Smooth muscle cell (in vitro differentiated cells): Measurements from ENCODE around the gene DENND11. TPM values are rescaled to one million over a fixed set of nuclear protein-coding genes. Genes with fewer than 3 reads are reported as not detected.

Experiments
- DNase-seq: peaks from one replicate; lab custom pipeline; 2025; ENCODE audit not compliant: unreplicated experiment; lab: John Stamatoyannopoulos, UW
- H2AFZ ChIP-seq: fragments of 200-600 bp; sonication (generic); 2 replicates; pipeline ENCODE4 v1.6.0; 2016; ENCODE audit warnings: antibody characterized with exemption, low read depth, mild to moderate bottlenecking
- H3F3A ChIP-seq: fragments of 200-600 bp; sonication (generic); 2 replicates; pipeline ENCODE4 v1.6.0; 2017; ENCODE audit warnings: antibody characterized with exemption, low read depth
- H3K27ac ChIP-seq: fragments of 200-600 bp; sonication (generic); 2 replicates; pipeline ENCODE4 v1.5.1; 2016; ENCODE audit warnings: low read depth, mild to moderate bottlenecking
- H3K27me3 ChIP-seq: fragments of 200-600 bp; sonication (generic); 2 replicates; pipeline ENCODE4 v1.6.1; 2016; ENCODE audit warnings: low read depth, mild to moderate bottlenecking
- H3K36me3 ChIP-seq: fragments of 200-600 bp; sonication (generic); 2 replicates; pipeline ENCODE4 v1.5.1; 2016; ENCODE audit warnings: low read depth
- H3K4me1 ChIP-seq: fragments of 200-600 bp; sonication (generic); 2 replicates; pipeline ENCODE4 v1.5.1; 2016; ENCODE audit warnings: low read depth
- H3K4me2 ChIP-seq: fragments of 200-600 bp; sonication (generic); 2 replicates; pipeline ENCODE4 v1.6.0; 2016; ENCODE audit warnings: mild to moderate bottlenecking
- H3K4me3 ChIP-seq: fragments of 200-600 bp; sonication (generic); 2 replicates; pipeline ENCODE4 v1.5.1; 2016; ENCODE audit warnings: mild to moderate bottlenecking
- H3K79me2 ChIP-seq: fragments of 200-600 bp; sonication (generic); 2 replicates; pipeline ENCODE4 v1.6.0; 2016; ENCODE audit warnings: low read depth, mild to moderate bottlenecking
- H3K9ac ChIP-seq: fragments of 200-600 bp; sonication (generic); 2 replicates; pipeline ENCODE4 v1.6.0; 2016; ENCODE audit warnings: low read depth
- H3K9me3 ChIP-seq: fragments of 200-600 bp; sonication (generic); replicated peaks from 2 replicates; pipeline ENCODE4 v1.5.1; 2016; ENCODE audit warnings: low read depth
- H4K20me1 ChIP-seq: fragments of 200-600 bp; sonication (generic); 2 replicates; pipeline ENCODE4 v1.6.0; 2016; ENCODE audit warnings: low read depth
- WGBS: methylation state at CpG from one replicate; pipeline ENCODE4 v1.1.7; 2016; ENCODE audit warnings: low lambda C conversion rate; 5-methylcytosine and 5-hydroxymethylcytosine counted together
- polyA plus RNA-seq: library from polyadenylated mRNA; unstranded; fragments of >200 nt; fragmentation: Nextera tagmentation; extraction: Ambion mirVana; gene quantifications from 2 replicates; pipeline ENCODE4 v1.2.1, GENCODE V29; 2016
- total RNA-seq: library from RNA; depleted of rRNA; stranded (reverse); fragments of >200 nt; gene quantifications from 2 replicates; pipeline ENCODE4 v1.2.3, GENCODE V29; 2014
- TF ChIP-seq, protein P1 (sequence below): fragments of 200-600 bp; sonication (generic); IDR thresholded peaks from 2 replicates; pipeline ENCODE4 v1.5.1; 2017; ENCODE audit warnings: borderline replicate concordance, mild to moderate bottlenecking, antibody characterized with exemption; ENCODE audit not compliant: insufficient read depth, poor library complexity, severe bottlenecking

Gene DENND11
- total and polyA plus RNA-seq, 2 experiments from 2014 or later = 3.2 to 9.3 TPM

DNA sequence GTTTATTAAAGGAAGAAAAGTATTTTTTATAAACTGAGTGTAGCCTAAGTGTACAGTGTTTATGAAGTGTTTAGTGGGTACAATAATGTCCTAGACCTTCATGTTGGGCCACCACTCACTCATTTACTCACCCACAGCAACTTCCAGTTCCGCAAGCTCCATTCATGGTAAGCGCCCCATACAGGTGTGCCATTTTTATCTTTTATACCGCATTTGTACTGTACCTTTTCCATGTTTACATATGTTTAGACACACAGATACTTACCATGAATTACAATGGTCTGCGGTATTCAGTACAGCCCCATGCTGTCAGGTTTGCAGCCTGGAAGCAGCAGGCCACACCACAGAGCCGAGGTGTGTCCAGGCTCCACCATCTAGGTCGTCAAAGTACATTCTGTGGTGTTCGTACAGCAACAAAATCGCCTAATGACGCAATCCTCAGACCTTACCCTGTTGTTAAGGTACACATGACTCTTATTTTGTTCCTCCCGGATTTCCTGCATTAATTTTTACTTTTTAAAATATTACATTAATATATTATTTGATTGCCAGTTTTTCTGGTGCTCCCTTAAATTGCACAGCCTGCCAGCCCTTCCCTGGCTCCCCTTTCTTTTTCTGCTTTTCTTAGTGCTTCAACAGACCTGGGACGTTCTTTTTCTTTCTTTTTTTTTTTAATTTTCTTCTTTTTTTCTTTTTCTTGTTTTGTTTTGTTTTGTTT is 35.3 kb upstream of the DENND11 start:
- peak overlapping the region; percentile 90 for H3K4me2 ChIP-seq
- TF ChIP-seq, protein P1, sequence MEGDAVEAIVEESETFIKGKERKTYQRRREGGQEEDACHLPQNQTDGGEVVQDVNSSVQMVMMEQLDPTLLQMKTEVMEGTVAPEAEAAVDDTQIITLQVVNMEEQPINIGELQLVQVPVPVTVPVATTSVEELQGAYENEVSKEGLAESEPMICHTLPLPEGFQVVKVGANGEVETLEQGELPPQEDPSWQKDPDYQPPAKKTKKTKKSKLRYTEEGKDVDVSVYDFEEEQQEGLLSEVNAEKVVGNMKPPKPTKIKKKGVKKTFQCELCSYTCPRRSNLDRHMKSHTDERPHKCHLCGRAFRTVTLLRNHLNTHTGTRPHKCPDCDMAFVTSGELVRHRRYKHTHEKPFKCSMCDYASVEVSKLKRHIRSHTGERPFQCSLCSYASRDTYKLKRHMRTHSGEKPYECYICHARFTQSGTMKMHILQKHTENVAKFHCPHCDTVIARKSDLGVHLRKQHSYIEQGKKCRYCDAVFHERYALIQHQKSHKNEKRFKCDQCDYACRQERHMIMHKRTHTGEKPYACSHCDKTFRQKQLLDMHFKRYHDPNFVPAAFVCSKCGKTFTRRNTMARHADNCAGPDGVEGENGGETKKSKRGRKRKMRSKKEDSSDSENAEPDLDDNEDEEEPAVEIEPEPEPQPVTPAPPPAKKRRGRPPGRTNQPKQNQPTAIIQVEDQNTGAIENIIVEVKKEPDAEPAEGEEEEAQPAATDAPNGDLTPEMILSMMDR = no peak
- H4K20me1 ChIP-seq = no peaks in the 10 kb centered on the region
- H3K27ac ChIP-seq = peak overlapping the region; percentile 73
- no peaks in the 10 kb centered on the region for H3F3A ChIP-seq
- H2AFZ ChIP-seq = peak overlapping the region; percentile 92
- 78% methylated on average over 11 of the region's 11 CpGs for whole genome bisulfite sequencing
- H3K9me3 ChIP-seq = no peaks in the 10 kb centered on the region
- no peaks in the 10 kb centered on the region for H3K36me3 ChIP-seq
- H3K4me3 ChIP-seq = peak overlapping the region; percentile 84
- no peaks in the 10 kb centered on the region for H3K27me3 ChIP-seq
- H3K79me2 ChIP-seq = peaks cover 28% of the 10 kb centered on the region
- peaks cover 11% of the 10 kb centered on the region for H3K4me1 ChIP-seq
- H3K9ac ChIP-seq = peak overlapping the region; percentile 67
- no peak for DNase-seq

DNA sequence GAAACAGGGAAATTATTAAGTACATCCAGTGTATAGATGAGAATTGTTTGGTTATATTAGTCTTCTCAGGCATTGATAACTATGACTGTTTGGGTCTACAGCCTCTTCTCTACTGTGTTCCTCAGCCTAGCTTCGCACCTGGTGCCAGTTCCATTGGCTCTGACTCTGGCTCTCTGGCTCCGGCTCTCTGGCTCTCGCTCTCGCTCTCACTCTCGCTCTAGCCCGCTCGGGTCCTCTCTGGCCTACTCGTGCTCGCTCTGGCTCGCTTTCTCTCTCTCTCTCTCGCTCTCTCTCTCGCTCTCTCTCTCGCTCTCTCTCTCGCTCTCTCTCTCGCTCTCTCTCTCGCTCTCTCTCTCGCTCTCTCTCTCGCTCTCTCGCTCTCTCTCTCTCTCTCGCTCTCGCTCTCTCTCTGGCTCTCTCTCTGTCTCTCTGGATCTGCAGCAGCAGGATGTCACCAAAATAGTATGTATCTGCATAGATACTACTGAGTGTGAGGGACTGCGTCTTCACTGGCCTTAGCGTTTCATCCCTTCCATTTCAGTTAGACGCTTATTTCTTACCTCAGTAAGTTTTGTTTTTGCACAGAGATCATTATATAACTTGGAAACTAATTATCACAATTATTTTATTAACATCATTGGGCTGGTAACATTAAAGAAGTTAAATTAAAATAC is 29.6 kb upstream of the DENND11 start:
- TF ChIP-seq, protein P1 = no peak
- no peaks in the 10 kb centered on the region for H3F3A ChIP-seq
- no peaks in the 10 kb centered on the region for H4K20me1 ChIP-seq
- H3K27ac ChIP-seq = no peak overlapping the region
- H3K4me2 ChIP-seq = no peak overlapping the region
- H3K4me1 ChIP-seq = no peaks in the 10 kb centered on the region
- H3K9ac ChIP-seq = no peak overlapping the region
- no peak overlapping the region for H2AFZ ChIP-seq
- H3K36me3 ChIP-seq = no peaks in the 10 kb centered on the region
- no peak overlapping the region for H3K4me3 ChIP-seq
- DNase-seq = no peak
- 94% methylated on average over 12 of the region's 24 CpGs for whole genome bisulfite sequencing
- no peaks in the 10 kb centered on the region for H3K9me3 ChIP-seq
- no peaks in the 10 kb centered on the region for H3K27me3 ChIP-seq
- H3K79me2 ChIP-seq = no peaks in the 10 kb centered on the region

DNA sequence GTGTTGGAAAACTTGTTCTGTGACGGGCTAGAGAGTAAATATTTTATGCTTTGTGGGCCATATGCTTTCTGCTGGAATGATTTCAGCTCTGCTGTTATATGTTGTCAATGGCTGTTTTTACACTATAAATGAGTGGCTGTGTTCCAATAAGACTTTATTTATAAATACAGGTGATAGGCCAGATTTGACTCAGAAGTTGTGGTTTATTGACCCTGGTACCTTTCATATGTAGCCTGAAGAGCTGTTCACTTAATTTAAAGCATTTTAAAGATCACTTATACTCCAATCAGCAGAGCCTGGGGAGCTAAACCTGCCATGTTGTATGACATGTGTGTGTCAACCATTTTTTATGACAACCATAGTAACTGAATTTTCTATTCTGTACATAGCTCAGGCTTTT is 27.1 kb upstream of the DENND11 start:
- Histone ChIP-seq H3K36me3 (no peaks in the 10 kb centered on the region), H3K4me3 (no peak overlapping the region)

More for the DNA sequence above, 27.1 kb upstream of the DENND11 start:
- Histone ChIP-seq H3K27ac (no peak overlapping the region), H2AFZ (no peak overlapping the region), H3K27me3 (no peaks in the 10 kb centered on the region), H3F3A (no peaks in the 10 kb centered on the region), H3K4me1 (no peaks in the 10 kb centered on the region), H3K4me2 (no peak overlapping the region), H3K79me2 (no peaks in the 10 kb centered on the region), H4K20me1 (no peaks in the 10 kb centered on the region), H3K9ac (no peak overlapping the region), H3K9me3 (no peaks in the 10 kb centered on the region)
- 89% methylated on average over 1 of the region's 1 CpG for WGBS
- TF ChIP-seq, protein P1 = no peak
- DNase-seq = no peak
